Smooth muscle cell of the umbilical artery (primary cell): Measurements from ENCODE around the gene RFC5. TPM values are rescaled to one million over a fixed set of nuclear protein-coding genes. Genes with fewer than 3 reads are reported as not detected.

Experiments used
- total RNA-seq: library from RNA; depleted of rRNA; stranded (reverse); fragments of >200 nt; gene quantifications from 2 replicates; pipeline ENCODE4 v1.2.3, GENCODE V29; 2014

The RFC5 gene
- total RNA-seq: 5.0 and 11.5 TPM in 2 replicates

GRCh38 chr12:118016424-118017264 lies at the start of gene RFC5:
Gene RFC5, plus strand, starts transcription at chr12:118016703. Its CDS starts 125 bp downstream, at chr12:118016828.

GRCh38 chr12:117968826-117969659 lies 47.5 kb upstream of the RFC5 start, which contains the start of gene KSR2:
Gene KSR2, minus strand, starts transcription at chr12:117968990. Its CDS starts 735 bp downstream, at chr12:117968255.

GRCh38 chr12:118061011-118061872 lies 44.7 kb downstream of the RFC5 start, which contains the start of gene WSB2:
Gene WSB2, minus strand, starts transcription at chr12:118061179. Its CDS starts 131 bp downstream, at chr12:118061048.

Other genes with a start within 250 kb of the RFC5 start
- gene KSR2, start 47.7 kb upstream of the RFC5 start, total RNA-seq: under 0.01 TPM in 2 replicates
- 124 and 174 TPM in 2 replicates for gene WSB2, start 44.5 kb downstream of the RFC5 start, total RNA-seq
- gene VSIG10, start 87.3 kb downstream of the RFC5 start, total RNA-seq: 8.9 and 16.9 TPM in 2 replicates
- gene PEBP1, start 119.4 kb downstream of the RFC5 start, total RNA-seq: 162 and 173 TPM in 2 replicates